Aorta (tissue), 5 donors: ENCODE results near the gene LRRC71. TPM values are rescaled to one million over a fixed set of nuclear protein-coding genes. Genes with fewer than 3 reads are reported as not detected.

Experiments
- ATAC-seq: fragments of 200-7000 bp; cut with Tn5 transposase; one replicate; pipeline ENCODE4 v1.9.1; 2022; ENCODE audit warnings: moderate library complexity; ENCODE audit not compliant: low FRiP score
- DNase-seq, 2 donors: peaks; one replicate each; pipeline ENCODE4 v3.0.0-alpha.2; 2020
- H3K27ac ChIP-seq, 2 donors: one replicate each; pipeline ENCODE4 v1.5.1; 2013; ENCODE audit warnings: low read length in 2 of 2, mild to moderate bottlenecking in 2 of 2, moderate library complexity in 2 of 2, control low read depth in 1 of 2, inconsistent platforms in 1 of 2, low read depth in 1 of 2
- H3K27me3 ChIP-seq, 2 donors: one replicate each; pipeline ENCODE4 v1.6.1; 2013; ENCODE audit warnings: control low read depth in 1 of 2, low read length in 1 of 2, mild to moderate bottlenecking in 1 of 2, moderate library complexity in 1 of 2; ENCODE audit not compliant: insufficient read depth in 2 of 2, control insufficient read depth in 1 of 2
- H3K36me3 ChIP-seq, 2 donors: one replicate each; pipeline ENCODE4 v1.6.1; 2013; ENCODE audit warnings: control low read depth in 1 of 2, low read length in 1 of 2, mild to moderate bottlenecking in 1 of 2; ENCODE audit not compliant: insufficient read depth in 2 of 2, control insufficient read depth in 1 of 2
- H3K4me1 ChIP-seq, 2 donors: one replicate each; pipeline ENCODE4 v1.6.1; 2013; ENCODE audit warnings: low read length in 2 of 2, control low read depth in 1 of 2, mild to moderate bottlenecking in 1 of 2, moderate library complexity in 1 of 2; ENCODE audit not compliant: insufficient read depth in 2 of 2, control insufficient read depth in 1 of 2
- H3K4me3 ChIP-seq, 2 donors: one replicate each; pipeline ENCODE4 v1.5.1; 2013; ENCODE audit warnings: low read length in 2 of 2, control low read depth in 1 of 2, mild to moderate bottlenecking in 1 of 2
- H3K9me3 ChIP-seq: one replicate; pipeline ENCODE4 v1.6.1; 2013; ENCODE audit warnings: mild to moderate bottlenecking, low read length; ENCODE audit not compliant: control insufficient read depth
- WGBS, 2 donors: extraction: QIAGEN DNeasy Blood & Tissue Kit; methylation state at CpG; one replicate each; pipeline ENCODE4 v1.1.7; 2013; 5-methylcytosine and 5-hydroxymethylcytosine counted together
- intact Hi-C, 2 donors: fragments of 100-400 bp; cut with DNase I; formaldehyde crosslinking; loops; one replicate each; pipeline versions ENCODE4 v1.14.2 to v1.15.0; 2022
- polyA plus RNA-seq, 2 donors: library from polyadenylated mRNA; stranded (reverse); fragments of 200-250 nt; gene quantifications; one replicate each; pipeline ENCODE4 v1.2.3, GENCODE V29; 2013
- total RNA-seq, 2 donors: library from RNA; stranded (reverse); fragmentation: NEBNext Ultra II Directional; extraction: Animal tissue kit (Norgen Biotek cat#: 25700); gene quantifications; one replicate each; pipeline ENCODE4 v1.2.1, GENCODE V29; 2021
- donor health status: healthy with polysubstance abuse.
- donor health status: Bipolar disorder and iron deficiency.
- donor health status: DM: no; HTN: no; CAD: no.
- donor health status: DM: no; HTN: no; CAD: no.
- donor health status: DM: yes; HTN: yes; CAD: no.

The LRRC71 gene
- total and polyA plus RNA-seq, 4 donors: 0.42 to 2.4 (median 1.3) TPM; not detected in 1

- intact Hi-C loops: no loop called here
- Histone ChIP-seq H3K27me3 (no peaks in the 10 kb centered on the region), H3K4me3 (no peak overlapping the region), H3K27ac (no peak overlapping the region), H3K9me3 (no peaks in the 10 kb centered on the region), H3K36me3 (no peaks in the 10 kb centered on the region), H3K4me1 (no peaks in the 10 kb centered on the region)
- DNase-seq (peak in 1 of 2 donors; percentile 48), ATAC-seq (peak; percentile 15)
- 86 to 87% methylated on average over 21 to 24 of the region's 24 CpGs for WGBS, 2 donors
Measured at GRCh38 chr1:156912861-156913808, 7.3 kb upstream of the LRRC71 start.

- ATAC-seq (no peak), DNase-seq (peak in 1 of 2 donors; percentile 18)
- WGBS, 2 donors: 92 to 93% methylated on average over 13 of the region's 13 CpGs
- no peaks in the 10 kb centered on the region for H3K4me1 ChIP-seq
- no peaks in the 10 kb centered on the region for H3K36me3 ChIP-seq
- no peak overlapping the region for H3K27ac ChIP-seq
- H3K27me3 ChIP-seq: no peaks in the 10 kb centered on the region
- intact Hi-C loops: no loop called here
- no peak overlapping the region for H3K4me3 ChIP-seq
- H3K9me3 ChIP-seq: no peaks in the 10 kb centered on the region
Measured at GRCh38 chr1:156913809-156914387, 6.5 kb upstream of the LRRC71 start.

- intact Hi-C loops: no loop called here
- Histone ChIP-seq H3K4me1 (no peaks in the 10 kb centered on the region), H3K4me3 (no peak overlapping the region), H3K27ac (no peak overlapping the region), H3K27me3 (no peaks in the 10 kb centered on the region), H3K36me3 (no peaks in the 10 kb centered on the region), H3K9me3 (no peaks in the 10 kb centered on the region)
- no peak for ATAC-seq
- no peak for DNase-seq
- 87% methylated on average over 9 of the region's 9 CpGs for WGBS, 2 donors
Measured at GRCh38 chr1:156914440-156914856, 6.0 kb upstream of the LRRC71 start.

GRCh38 chr1:156921053-156921529 lies 659 bp downstream of the LRRC71 start:
- ATAC-seq (no peak), DNase-seq (no peak)
- no peak overlapping the region for H3K27ac ChIP-seq
- H3K4me3 ChIP-seq: no peak overlapping the region
- H3K36me3 ChIP-seq: no peaks in the 10 kb centered on the region
- 71 to 72% methylated on average over 7 of the region's 7 CpGs for WGBS, 2 donors
- H3K4me1 ChIP-seq: no peaks in the 10 kb centered on the region
- intact Hi-C loops: no loop called here
- H3K9me3 ChIP-seq: no peaks in the 10 kb centered on the region
- peaks cover 0 to 3% of the 10 kb centered on the region in 2 donors for H3K27me3 ChIP-seq

GRCh38 chr1:156922986-156923669 lies 2.7 kb downstream of the LRRC71 start:
- no peaks in the 10 kb centered on the region for H3K9me3 ChIP-seq
- WGBS, 2 donors: 19 to 21% methylated on average over 11 of the region's 11 CpGs
- intact Hi-C loops: no loop called here
- H3K36me3 ChIP-seq: no peaks in the 10 kb centered on the region
- no peaks in the 10 kb centered on the region for H3K4me1 ChIP-seq
- peaks cover 0 to 3% of the 10 kb centered on the region in 2 donors for H3K27me3 ChIP-seq
- no peak overlapping the region for H3K27ac ChIP-seq
- no peak overlapping the region for H3K4me3 ChIP-seq
- no peak for DNase-seq
- no peak for ATAC-seq

GRCh38 chr1:156923670-156924477 lies 3.4 kb downstream of the LRRC71 start:
- no peaks in the 10 kb centered on the region for H3K9me3 ChIP-seq
- intact Hi-C loops: no loop called here
- H3K27ac ChIP-seq: no peak overlapping the region
- no peaks in the 10 kb centered on the region for H3K36me3 ChIP-seq
- WGBS, 2 donors: 2% methylated on average over 57 to 64 of the region's 64 CpGs
- H3K27me3 ChIP-seq: peaks cover 0 to 3% of the 10 kb centered on the region in 2 donors
- DNase-seq (no peak), ATAC-seq (no peak)
- no peak overlapping the region for H3K4me3 ChIP-seq
- H3K4me1 ChIP-seq: no peaks in the 10 kb centered on the region

- H3K27ac ChIP-seq: no peak overlapping the region
- no peaks in the 10 kb centered on the region for H3K36me3 ChIP-seq
- H3K9me3 ChIP-seq: no peaks in the 10 kb centered on the region
- ATAC-seq (no peak), DNase-seq (no peak)
- 47 to 50% methylated on average over 22 of the region's 22 CpGs for WGBS, 2 donors
- intact Hi-C loops: loop anchor here in 1 of 2 donors (5.0 kb wide), 2 partner anchors 32 to 87 kb away; partner anchors contain the start of gene PEAR1
- H3K27me3 ChIP-seq: peaks cover 0 to 3% of the 10 kb centered on the region in 2 donors
- no peaks in the 10 kb centered on the region for H3K4me1 ChIP-seq
- no peak overlapping the region for H3K4me3 ChIP-seq
Measured at GRCh38 chr1:156924478-156925153, 4.2 kb downstream of the LRRC71 start.
